ENCODE results near the gene ST7L.

Gene ST7L

DNA sequence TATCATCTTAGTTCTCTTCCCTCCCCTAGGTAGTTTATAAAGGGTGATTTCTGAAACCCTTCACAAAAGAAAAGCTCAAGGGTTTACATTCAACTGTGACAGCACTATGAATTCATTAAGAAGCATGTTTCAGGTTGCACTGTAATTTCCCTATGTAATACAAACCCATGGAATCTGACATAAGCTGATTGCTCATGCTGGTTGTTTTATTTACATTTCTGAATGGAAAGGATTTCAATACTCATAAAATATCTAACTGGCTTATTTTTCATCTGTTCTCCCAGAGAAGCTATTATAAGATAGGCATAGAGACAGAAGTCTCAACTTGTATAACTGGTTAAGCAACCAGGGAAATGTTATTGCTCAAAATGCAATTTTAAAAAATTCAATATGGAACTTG lies 89.6 kb downstream of the ST7L start:
- H3K4me3 Mint-ChIP-seq: no peak overlapping the region
- H3K36me3 Mint-ChIP-seq (ENCODE audit: low read depth): peaks cover 48% of the 10 kb centered on the region
- H3K27me3 Mint-ChIP-seq: no peaks in the 10 kb centered on the region
- intact Hi-C loops (cut with micrococcal nuclease): no loop called here
- H3K9me3 Mint-ChIP-seq: no peaks in the 10 kb centered on the region
- no peak overlapping the region for H3K27ac Mint-ChIP-seq
- peaks cover 6% of the 10 kb centered on the region for H3K4me1 Mint-ChIP-seq (ENCODE audit: low read depth)

DNA sequence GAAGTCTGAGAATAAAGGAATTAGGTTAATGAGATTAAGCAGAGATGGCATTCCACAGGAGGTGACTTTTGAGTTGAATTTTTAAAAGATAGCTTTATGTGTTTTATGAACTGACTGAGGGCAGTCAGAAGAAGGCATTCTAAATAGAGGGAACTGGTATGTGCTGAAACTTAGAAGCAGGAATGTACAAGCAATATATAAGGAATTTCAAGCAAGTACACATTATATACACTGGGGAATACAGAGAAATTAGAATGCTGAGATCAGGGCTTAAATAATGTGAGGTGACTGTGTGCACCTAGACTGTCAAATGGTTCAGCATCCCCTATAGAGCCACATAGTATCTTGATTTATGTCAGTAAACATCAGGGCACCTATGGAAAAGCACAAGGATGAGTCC lies 90.9 kb downstream of the ST7L start:
- H3K4me3 Mint-ChIP-seq: no peak overlapping the region
- H3K36me3 Mint-ChIP-seq (ENCODE audit: low read depth): peaks cover 40% of the 10 kb centered on the region
- peaks cover 12% of the 10 kb centered on the region for H3K4me1 Mint-ChIP-seq (ENCODE audit: low read depth)
- H3K27ac Mint-ChIP-seq: no peak overlapping the region
- no peaks in the 10 kb centered on the region for H3K9me3 Mint-ChIP-seq
- no peaks in the 10 kb centered on the region for H3K27me3 Mint-ChIP-seq
- intact Hi-C loops (cut with micrococcal nuclease): no loop called here

DNA sequence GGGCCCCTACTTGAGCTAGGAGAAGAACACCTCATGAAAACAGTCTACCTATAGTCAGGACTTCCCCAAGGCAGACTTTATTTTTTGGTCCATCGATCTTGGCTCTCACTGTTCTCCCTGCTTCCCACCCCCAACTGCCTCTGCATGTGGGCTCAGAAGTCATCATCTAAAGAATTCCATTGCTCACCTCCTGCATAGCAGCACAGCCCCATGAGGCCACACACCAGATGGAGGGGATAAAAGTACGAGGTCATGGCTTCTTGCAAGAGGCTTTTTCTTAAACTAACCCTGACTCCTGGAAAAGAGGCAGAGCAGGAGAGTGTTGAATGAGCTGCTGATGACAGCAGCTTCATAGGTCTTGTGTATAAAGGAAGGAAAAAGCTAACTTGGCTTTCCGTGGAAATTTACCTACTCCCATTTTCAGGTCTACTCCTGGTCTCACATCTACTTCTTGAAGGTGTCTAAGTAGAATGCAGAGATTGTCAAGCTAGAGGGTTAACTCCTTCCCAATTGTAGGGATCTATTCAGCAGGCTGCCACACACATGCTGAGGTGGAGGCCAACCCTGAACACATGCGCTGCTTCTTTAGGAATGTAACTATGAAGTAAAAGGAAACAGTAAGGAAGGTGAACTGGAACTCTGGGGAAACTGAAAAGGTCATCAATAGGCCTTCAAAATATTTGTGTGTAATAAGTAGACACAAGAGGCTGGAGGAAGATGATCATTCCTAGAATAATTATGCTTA lies 91.5 kb downstream of the ST7L start:
- Mint-ChIP-seq H3K27me3 (no peaks in the 10 kb centered on the region), H3K9me3 (no peaks in the 10 kb centered on the region), H3K4me1 (ENCODE audit: low read depth) (peaks cover 12% of the 10 kb centered on the region), H3K36me3 (ENCODE audit: low read depth) (peaks cover 44% of the 10 kb centered on the region), H3K27ac (no peak overlapping the region), H3K4me3 (no peak overlapping the region)
- intact Hi-C loops (cut with micrococcal nuclease): no loop called here

DNA sequence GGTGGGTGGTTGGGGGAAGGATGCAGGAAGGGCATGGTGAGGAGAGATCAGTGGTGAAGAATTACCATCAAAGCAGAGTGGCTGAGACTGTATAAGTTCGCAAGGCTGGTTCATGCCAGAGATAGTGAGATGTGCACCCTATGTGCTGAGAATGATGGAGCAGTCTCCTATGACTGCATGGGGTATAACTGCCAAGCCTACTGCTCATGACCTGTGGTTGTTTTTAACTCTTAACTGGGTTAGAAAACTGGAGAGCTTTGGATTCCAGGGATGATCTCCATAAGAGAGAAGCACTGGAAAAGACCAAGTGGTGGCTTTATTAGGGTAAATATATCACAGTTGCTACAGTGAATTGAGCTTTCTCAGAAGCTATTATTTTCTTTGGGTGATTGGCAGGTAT lies 94.0 kb downstream of the ST7L start:
- Mint-ChIP-seq H3K36me3 (ENCODE audit: low read depth) (peaks cover 47% of the 10 kb centered on the region), H3K27ac (no peak overlapping the region), H3K4me3 (no peak overlapping the region), H3K9me3 (no peaks in the 10 kb centered on the region), H3K27me3 (no peaks in the 10 kb centered on the region), H3K4me1 (ENCODE audit: low read depth) (peaks cover 19% of the 10 kb centered on the region)
- intact Hi-C loops (cut with micrococcal nuclease): no loop called here

DNA sequence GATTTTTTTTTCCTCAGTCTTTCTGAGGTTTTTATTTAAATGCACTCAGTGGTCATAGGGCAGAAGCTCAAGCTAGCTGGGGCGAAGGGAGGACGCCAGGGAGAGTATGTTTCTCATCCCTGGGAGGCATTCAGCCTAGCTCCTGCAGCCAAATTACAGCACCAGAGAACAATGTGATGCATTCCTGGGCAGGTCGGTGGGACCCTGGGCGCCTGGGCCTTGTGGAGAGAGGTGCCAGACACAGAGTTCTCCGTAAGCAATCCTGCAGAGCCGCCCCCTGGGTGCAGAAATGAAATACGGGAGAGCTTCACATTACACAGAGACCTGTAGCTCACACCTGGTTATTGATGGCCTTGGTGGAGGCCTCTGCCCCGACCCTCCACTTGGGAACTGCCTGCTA lies 94.7 kb downstream of the ST7L start:
- Mint-ChIP-seq H3K27me3 (no peaks in the 10 kb centered on the region), H3K9me3 (no peaks in the 10 kb centered on the region)
- intact Hi-C loops (cut with micrococcal nuclease): no loop called here

DNA sequence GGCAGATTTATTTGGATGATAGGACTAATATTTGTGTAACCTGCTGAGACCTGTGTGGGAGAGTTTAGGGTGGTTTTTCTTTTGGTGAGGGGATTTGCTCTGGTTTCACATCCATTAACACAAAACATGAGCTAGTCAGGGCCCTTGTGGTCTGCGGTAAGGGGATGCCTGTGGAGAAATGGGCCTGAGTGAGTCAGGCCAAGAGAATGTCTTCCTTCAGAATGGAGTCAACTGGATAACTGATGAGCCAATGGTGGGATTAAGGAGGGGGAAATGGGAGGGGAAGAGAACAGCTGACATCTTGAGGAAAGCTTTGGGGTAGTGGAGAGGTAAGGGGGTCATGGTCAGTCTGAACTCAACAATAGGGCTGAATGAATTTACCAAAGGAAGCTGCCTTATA lies 96.3 kb downstream of the ST7L start:
- Mint-ChIP-seq H3K27ac (no peak overlapping the region), H3K4me1 (ENCODE audit: low read depth) (peaks cover 19% of the 10 kb centered on the region), H3K27me3 (no peaks in the 10 kb centered on the region), H3K36me3 (ENCODE audit: low read depth) (peaks cover 41% of the 10 kb centered on the region), H3K4me3 (no peak overlapping the region), H3K9me3 (no peaks in the 10 kb centered on the region)
- intact Hi-C loops (cut with micrococcal nuclease): no loop called here

More for the DNA sequence above, 94.7 kb downstream of the ST7L start:
- Mint-ChIP-seq H3K4me1 (ENCODE audit: low read depth) (peaks cover 19% of the 10 kb centered on the region), H3K4me3 (no peak overlapping the region), H3K36me3 (ENCODE audit: low read depth) (peaks cover 47% of the 10 kb centered on the region), H3K27ac (no peak overlapping the region)

DNA sequence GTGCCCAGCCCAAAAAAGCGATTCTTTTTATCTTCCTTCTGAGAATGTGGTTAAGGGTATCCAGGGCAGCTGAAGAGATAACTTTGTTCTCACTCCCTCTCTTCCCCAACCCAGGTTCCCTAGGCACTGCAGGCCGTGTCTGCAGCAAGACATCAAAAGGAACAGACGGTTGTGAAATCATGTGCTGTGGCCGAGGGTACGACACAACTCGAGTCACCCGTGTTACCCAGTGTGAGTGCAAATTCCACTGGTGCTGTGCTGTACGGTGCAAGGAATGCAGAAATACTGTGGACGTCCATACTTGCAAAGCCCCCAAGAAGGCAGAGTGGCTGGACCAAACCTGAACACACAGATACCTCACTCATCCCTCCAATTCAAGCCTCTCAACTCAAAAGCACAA lies 98.8 kb downstream of the ST7L start:
- Mint-ChIP-seq H3K27me3 (peaks cover 6% of the 10 kb centered on the region), H3K9me3 (no peaks in the 10 kb centered on the region), H3K4me1 (ENCODE audit: low read depth) (peaks cover 26% of the 10 kb centered on the region), H3K36me3 (ENCODE audit: low read depth) (peaks cover 17% of the 10 kb centered on the region), H3K4me3 (no peak overlapping the region), H3K27ac (no peak overlapping the region)
- intact Hi-C loops (cut with micrococcal nuclease): no loop called here

DNA sequence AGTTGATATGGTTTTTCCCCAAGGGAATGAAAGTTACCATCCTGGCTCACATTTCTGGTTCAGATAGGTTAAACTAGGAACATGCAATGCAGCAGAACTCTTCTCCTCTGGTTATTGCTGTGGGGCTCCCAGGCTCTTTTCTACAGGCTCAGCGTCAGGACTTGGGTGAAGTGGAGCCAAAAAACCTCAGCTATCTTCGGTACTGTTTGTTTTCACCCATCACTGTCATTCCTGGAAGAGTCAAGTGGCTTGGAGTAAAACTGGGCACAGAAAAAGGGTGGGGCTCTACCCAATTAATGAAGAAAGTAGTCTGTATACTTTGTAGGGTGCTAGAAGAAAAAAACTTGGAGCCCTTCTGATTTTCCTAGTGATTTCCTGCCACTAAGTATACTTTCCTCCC lies 100.8 kb downstream of the ST7L start:
- Mint-ChIP-seq H3K36me3 (ENCODE audit: low read depth) (peaks cover 8% of the 10 kb centered on the region), H3K27me3 (peaks cover 12% of the 10 kb centered on the region), H3K9me3 (no peaks in the 10 kb centered on the region), H3K4me1 (ENCODE audit: low read depth) (peaks cover 18% of the 10 kb centered on the region), H3K4me3 (no peak overlapping the region), H3K27ac (no peak overlapping the region)
- intact Hi-C loops (cut with micrococcal nuclease): no loop called here

DNA sequence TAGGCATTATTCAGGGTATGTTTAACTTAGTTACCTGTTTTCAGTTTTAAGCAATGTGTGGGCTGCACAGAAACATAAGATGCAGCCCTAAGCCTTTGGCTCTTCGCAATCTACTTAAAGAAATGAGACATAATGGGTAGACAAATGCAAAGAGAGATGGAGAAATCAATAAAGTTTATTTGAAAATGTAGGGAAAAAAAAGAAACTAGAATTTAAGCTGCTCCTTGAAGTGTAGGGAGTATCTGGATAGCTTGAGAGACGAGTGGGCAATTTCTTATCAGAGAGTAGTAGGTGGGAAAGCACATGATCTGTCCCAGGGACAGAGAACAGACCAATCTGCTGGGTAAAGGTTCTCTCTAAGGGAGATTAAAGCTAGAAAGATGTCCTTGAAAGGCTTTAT lies 101.3 kb downstream of the ST7L start:
- intact Hi-C loops (cut with micrococcal nuclease): no loop called here
- Mint-ChIP-seq H3K36me3 (ENCODE audit: low read depth) (peaks cover 6% of the 10 kb centered on the region), H3K27me3 (peaks cover 13% of the 10 kb centered on the region), H3K4me3 (no peak overlapping the region), H3K9me3 (no peaks in the 10 kb centered on the region), H3K27ac (no peak overlapping the region), H3K4me1 (ENCODE audit: low read depth) (peaks cover 18% of the 10 kb centered on the region)

DNA sequence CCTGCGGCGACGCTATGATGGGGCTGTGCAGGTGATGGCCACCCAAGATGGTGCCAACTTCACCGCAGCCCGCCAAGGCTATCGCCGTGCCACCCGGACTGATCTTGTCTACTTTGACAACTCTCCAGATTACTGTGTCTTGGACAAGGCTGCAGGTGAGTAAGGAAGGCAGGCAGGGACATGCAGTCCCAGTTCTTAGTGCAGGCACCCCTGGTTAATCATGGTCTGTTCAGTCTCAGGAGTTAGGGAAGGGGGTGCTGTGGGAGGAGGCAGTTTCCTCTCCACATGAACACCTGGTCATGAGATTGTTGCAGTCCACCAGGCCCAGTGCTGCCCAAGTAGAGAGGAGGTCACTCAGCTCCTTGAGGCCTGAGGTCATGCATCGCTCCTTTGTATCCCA lies 101.7 kb downstream of the ST7L start:
- intact Hi-C loops (cut with micrococcal nuclease): no loop called here
- Mint-ChIP-seq H3K4me3 (no peak overlapping the region), H3K27ac (no peak overlapping the region), H3K36me3 (ENCODE audit: low read depth) (peaks cover 2% of the 10 kb centered on the region), H3K9me3 (no peaks in the 10 kb centered on the region), H3K4me1 (ENCODE audit: low read depth) (peaks cover 18% of the 10 kb centered on the region), H3K27me3 (peaks cover 15% of the 10 kb centered on the region)

DNA sequence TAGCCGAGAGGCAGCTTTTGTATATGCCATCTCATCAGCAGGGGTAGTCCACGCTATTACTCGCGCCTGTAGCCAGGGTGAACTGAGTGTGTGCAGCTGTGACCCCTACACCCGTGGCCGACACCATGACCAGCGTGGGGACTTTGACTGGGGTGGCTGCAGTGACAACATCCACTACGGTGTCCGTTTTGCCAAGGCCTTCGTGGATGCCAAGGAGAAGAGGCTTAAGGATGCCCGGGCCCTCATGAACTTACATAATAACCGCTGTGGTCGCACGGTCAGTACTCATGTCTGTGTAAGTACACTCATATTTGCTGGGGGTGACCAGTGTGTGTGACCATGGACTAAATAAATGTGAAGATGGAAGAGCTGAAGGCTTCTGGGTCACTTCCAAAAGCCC lies 102.8 kb downstream of the ST7L start:
- Mint-ChIP-seq H3K27ac (no peak overlapping the region), H3K27me3 (peaks cover 25% of the 10 kb centered on the region), H3K4me3 (no peak overlapping the region), H3K4me1 (ENCODE audit: low read depth) (peaks cover 18% of the 10 kb centered on the region), H3K36me3 (ENCODE audit: low read depth) (no peaks in the 10 kb centered on the region), H3K9me3 (no peaks in the 10 kb centered on the region)
- intact Hi-C loops (cut with micrococcal nuclease): no loop called here

DNA sequence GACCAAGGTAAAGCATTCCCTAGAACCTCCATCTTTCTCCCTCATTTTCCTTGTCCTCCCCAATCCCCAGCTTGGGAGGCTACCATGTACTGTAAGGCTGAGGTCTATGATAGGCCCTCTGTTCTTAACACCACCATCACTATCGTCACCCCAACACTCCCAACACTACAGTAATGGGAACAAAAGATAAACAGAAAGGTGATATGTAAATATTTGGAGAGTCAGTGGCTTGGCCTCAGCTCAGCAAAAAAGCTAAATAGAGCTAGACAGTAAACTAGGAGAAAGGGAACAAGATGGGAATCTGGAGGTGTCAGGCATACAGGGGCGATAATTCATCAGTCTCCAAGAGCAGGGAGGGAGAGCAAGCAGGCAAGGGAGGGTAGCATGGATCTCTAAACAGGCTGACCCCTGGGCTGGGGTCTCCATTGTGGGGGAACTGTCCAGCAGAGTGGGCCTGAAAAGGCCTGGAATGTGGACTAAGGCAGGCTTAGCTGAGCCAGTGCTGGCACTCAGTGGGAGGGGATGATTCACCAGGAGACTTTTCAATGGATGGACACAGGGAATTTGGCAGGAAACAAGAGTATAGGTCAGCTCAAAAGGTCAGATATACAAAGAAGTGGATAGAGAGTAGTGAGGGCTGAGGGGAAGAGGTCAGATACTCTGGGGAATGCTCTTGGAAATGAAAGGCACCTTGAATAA lies 103.5 kb downstream of the ST7L start:
- H3K27me3 Mint-ChIP-seq: peaks cover 32% of the 10 kb centered on the region
- no peak overlapping the region for H3K4me3 Mint-ChIP-seq
- intact Hi-C loops (cut with micrococcal nuclease): no loop called here
- no peak overlapping the region for H3K27ac Mint-ChIP-seq
- H3K9me3 Mint-ChIP-seq: no peaks in the 10 kb centered on the region
- H3K36me3 Mint-ChIP-seq (ENCODE audit: low read depth): no peaks in the 10 kb centered on the region
- H3K4me1 Mint-ChIP-seq (ENCODE audit: low read depth): peaks cover 16% of the 10 kb centered on the region

DNA sequence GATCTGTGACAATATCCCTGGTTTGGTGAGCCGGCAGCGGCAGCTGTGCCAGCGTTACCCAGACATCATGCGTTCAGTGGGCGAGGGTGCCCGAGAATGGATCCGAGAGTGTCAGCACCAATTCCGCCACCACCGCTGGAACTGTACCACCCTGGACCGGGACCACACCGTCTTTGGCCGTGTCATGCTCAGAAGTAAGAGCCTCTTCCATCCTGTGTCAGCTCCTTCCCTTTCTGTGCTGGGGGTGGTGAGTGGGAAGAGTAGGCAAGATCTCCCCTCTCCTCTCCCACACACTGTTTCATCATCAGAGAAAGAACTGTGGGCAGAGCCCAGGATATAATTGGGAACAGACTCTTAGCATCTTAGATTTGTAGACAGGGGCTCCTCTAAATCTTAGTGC lies 104.0 kb downstream of the ST7L start:
- H3K27me3 Mint-ChIP-seq: peaks cover 38% of the 10 kb centered on the region
- intact Hi-C loops (cut with micrococcal nuclease): no loop called here
- no peaks in the 10 kb centered on the region for H3K9me3 Mint-ChIP-seq
- no peaks in the 10 kb centered on the region for H3K36me3 Mint-ChIP-seq (ENCODE audit: low read depth)
- H3K27ac Mint-ChIP-seq: no peak overlapping the region
- peaks cover 11% of the 10 kb centered on the region for H3K4me1 Mint-ChIP-seq (ENCODE audit: low read depth)
- no peak overlapping the region for H3K4me3 Mint-ChIP-seq

DNA sequence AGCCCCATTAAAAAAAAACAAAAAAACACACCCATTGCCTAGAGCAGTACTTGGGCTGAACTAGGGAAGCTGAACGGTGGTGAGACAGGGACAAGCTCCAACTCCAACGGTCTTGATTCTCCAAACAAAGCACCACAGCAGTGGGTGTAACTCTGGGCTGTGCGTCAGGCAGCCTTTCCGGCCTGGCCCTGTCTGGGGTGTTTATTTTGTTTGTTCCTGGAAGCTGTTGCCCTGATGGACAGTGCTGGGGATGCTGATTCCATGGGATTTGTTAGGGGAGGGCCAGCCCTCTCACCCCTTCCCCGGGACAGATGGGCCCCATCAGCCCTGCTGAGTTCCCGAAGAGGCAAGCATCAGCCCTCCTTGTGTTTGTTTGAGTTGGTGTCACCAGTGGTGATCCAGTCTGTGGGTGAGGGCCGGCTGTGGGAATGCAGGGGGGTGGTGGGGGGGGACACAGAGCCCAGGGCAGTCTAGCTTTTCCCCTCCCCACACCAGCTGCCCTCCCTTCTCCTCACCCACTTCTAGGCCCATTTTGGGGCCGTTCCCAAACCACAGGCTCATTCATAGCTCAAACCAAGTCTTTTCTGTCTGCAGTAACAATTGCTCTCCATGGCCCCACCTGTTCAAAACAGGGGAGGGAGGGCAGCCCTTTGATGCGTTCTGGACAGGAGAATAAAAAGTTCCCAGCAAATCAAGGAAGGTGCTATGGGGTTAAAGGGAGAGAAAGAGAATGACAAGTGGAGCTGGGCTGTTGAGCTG lies 105.7 kb downstream of the ST7L start:
- H3K27ac Mint-ChIP-seq: no peak overlapping the region
- peaks cover 52% of the 10 kb centered on the region for H3K27me3 Mint-ChIP-seq
- intact Hi-C loops (cut with micrococcal nuclease): no loop called here
- H3K36me3 Mint-ChIP-seq (ENCODE audit: low read depth): no peaks in the 10 kb centered on the region
- H3K9me3 Mint-ChIP-seq: no peaks in the 10 kb centered on the region
- peaks cover 13% of the 10 kb centered on the region for H3K4me1 Mint-ChIP-seq (ENCODE audit: low read depth)
- no peak overlapping the region for H3K4me3 Mint-ChIP-seq
